GM12865 (cell line): ENCODE data around the gene OR7C1.

Experiments used
- DNase-seq: peaks from one replicate; pipeline ENCODE4 v3.0.0; 2010; ENCODE audit warnings: low read depth
- H3K4me3 ChIP-seq: 2 replicates; pipeline ENCODE4 v1.5.1; 2011; ENCODE audit warnings: mild to moderate bottlenecking, low read depth, low read length, control low read depth
- CTCF ChIP-seq: IDR thresholded peaks from 2 replicates; pipeline ENCODE4 v1.5.1; 2011; ENCODE audit warnings: low read length, control low read depth, low read depth, inconsistent platforms; ENCODE audit not compliant: insufficient read depth; ENCODE audit errors: missing control alignments

Gene OR7C1

GRCh38 chr19:14772995-14773394 lies 62.0 kb downstream of the OR7C1 start:
- TF ChIP-seq CTCF, result no peak
- no peak for DNase-seq
- no peak overlapping the region for H3K4me3 ChIP-seq

GRCh38 chr19:14772467-14772866 lies 62.5 kb downstream of the OR7C1 start:
- TF ChIP-seq CTCF, result no peak
- H3K4me3 ChIP-seq, result no peak overlapping the region

GRCh38 chr19:14770944-14771839 lies 63.8 kb downstream of the OR7C1 start:
- DNase-seq, result no peak

More at GRCh38 chr19:14772467-14772866, 62.5 kb downstream of the OR7C1 start:
- no peak for DNase-seq

GRCh38 chr19:14770136-14770535 lies 64.8 kb downstream of the OR7C1 start:
- DNase-seq, result no peak
- no peak overlapping the region for H3K4me3 ChIP-seq
- TF ChIP-seq CTCF, result no peak

More at GRCh38 chr19:14770944-14771839, 63.8 kb downstream of the OR7C1 start:
- no peak overlapping the region for H3K4me3 ChIP-seq
- no peak for TF ChIP-seq CTCF

- TF ChIP-seq CTCF, result no peak
- DNase-seq, result no peak
- H3K4me3 ChIP-seq, result no peak overlapping the region
These were observed 65.8 kb downstream of the OR7C1 start for GRCh38 chr19:14769201-14769600.

GRCh38 chr19:14768001-14768400 lies 67.0 kb downstream of the OR7C1 start:
- H3K4me3 ChIP-seq, result no peak overlapping the region
- no peak for DNase-seq
- no peak for TF ChIP-seq CTCF
